GM19395 (cell line): ENCODE measurements around the gene SORBS1.
"Not testable (repeated sequence)": the region's sequence is repeated elsewhere in the genome, so short reads cannot be mapped to it uniquely, and the experiment has no call there.

Experiments used
- ATAC-seq: cut with Tn5 transposase; IDR thresholded peaks from one replicate; pipeline ENCODE4 v1.9.1; 2021; ENCODE audit warnings: mild to moderate bottlenecking, moderate library complexity; ENCODE audit not compliant: unreplicated experiment

Gene SORBS1

GRCh38 chr10:95356190-95356955 is 204.8 kb downstream of the SORBS1 start:
- no peak for ATAC-seq

GRCh38 chr10:95355301-95355700 is 205.9 kb downstream of the SORBS1 start:
- no peak for ATAC-seq

GRCh38 chr10:95354110-95354509 is 207.1 kb downstream of the SORBS1 start:
- ATAC-seq, result no peak

- ATAC-seq, result no peak
These were observed 208.0 kb downstream of the SORBS1 start for GRCh38 chr10:95353123-95353522.

- ATAC-seq, result no peak
These were observed 208.5 kb downstream of the SORBS1 start for GRCh38 chr10:95352684-95353083.

GRCh38 chr10:95350830-95351228 is 210.3 kb downstream of the SORBS1 start:
- no peak for ATAC-seq

GRCh38 chr10:95350219-95350829 is 210.8 kb downstream of the SORBS1 start:
- ATAC-seq, result no peak

- ATAC-seq, result not testable (repeated sequence)
These were observed 213.8 kb downstream of the SORBS1 start for GRCh38 chr10:95347402-95347766.

GRCh38 chr10:95346715-95347401 is 214.3 kb downstream of the SORBS1 start:
- ATAC-seq, result no peak

GRCh38 chr10:95343573-95343972 is 217.6 kb downstream of the SORBS1 start:
- no peak for ATAC-seq

GRCh38 chr10:95341716-95342130 is 219.4 kb downstream of the SORBS1 start:
- no peak for ATAC-seq

GRCh38 chr10:95339863-95340262 is 221.3 kb downstream of the SORBS1 start:
- no peak for ATAC-seq

- no peak for ATAC-seq
These were observed 223.6 kb downstream of the SORBS1 start for GRCh38 chr10:95337423-95338160.

GRCh38 chr10:95336702-95337101 is 224.5 kb downstream of the SORBS1 start:
- ATAC-seq, result no peak

- ATAC-seq, result no peak
These were observed 225.1 kb downstream of the SORBS1 start for GRCh38 chr10:95335933-95336699.

GRCh38 chr10:95334805-95335144 is 226.4 kb downstream of the SORBS1 start:
- ATAC-seq, result no peak

GRCh38 chr10:95333997-95334804 is 227.0 kb downstream of the SORBS1 start:
- no peak for ATAC-seq

- ATAC-seq, result no peak
These were observed 228.4 kb downstream of the SORBS1 start for GRCh38 chr10:95332666-95333249.

GRCh38 chr10:95331596-95332130 is 229.5 kb downstream of the SORBS1 start:
- no peak for ATAC-seq
